Mesendoderm (in vitro differentiated cells): ENCODE data around the gene TAGLN2.

ENCODE experiments used
- DNase-seq: peaks from one replicate; pipeline ENCODE4 v3.0.0; 2013
- H2AK5ac ChIP-seq: 2 replicates; pipeline ENCODE4 v1.6.1; 2013; ENCODE audit warnings: low read length, inconsistent platforms
- H2BK120ac ChIP-seq: 2 replicates; pipeline ENCODE4 v1.6.1; 2013; ENCODE audit warnings: low read depth, mild to moderate bottlenecking, low read length, moderate library complexity, mixed read lengths
- H2BK15ac ChIP-seq: replicated peaks from 2 replicates; pipeline ENCODE4 v1.6.1; 2013; ENCODE audit warnings: low read depth, mild to moderate bottlenecking, moderate library complexity
- H2BK5ac ChIP-seq: 2 replicates; pipeline ENCODE4 v1.6.1; 2013; ENCODE audit warnings: low read length, inconsistent platforms
- H3K18ac ChIP-seq: 2 replicates; pipeline ENCODE4 v1.6.1; 2013; ENCODE audit warnings: mild to moderate bottlenecking, low read length, mixed read lengths
- H3K23ac ChIP-seq: one replicate; pipeline ENCODE4 v1.6.1; 2013; ENCODE audit warnings: low read length
- H3K27ac ChIP-seq: 2 replicates; pipeline ENCODE4 v1.5.1; 2013; ENCODE audit warnings: low read depth, mild to moderate bottlenecking, inconsistent platforms, low read length, moderate library complexity
- H3K27me3 ChIP-seq: 2 replicates; pipeline ENCODE4 v1.6.1; 2013; ENCODE audit warnings: low read length, control low read depth, mild to moderate bottlenecking, inconsistent platforms; ENCODE audit not compliant: insufficient read depth, poor library complexity
- H3K36me3 ChIP-seq: 2 replicates; pipeline ENCODE4 v1.6.1; 2013; ENCODE audit warnings: low read length, inconsistent platforms; ENCODE audit not compliant: control insufficient read depth, insufficient read depth
- H3K4ac ChIP-seq: one replicate; pipeline ENCODE4 v1.6.1; 2013; ENCODE audit warnings: low read depth, mild to moderate bottlenecking, low read length, moderate library complexity
- H3K4me1 ChIP-seq: 2 replicates; pipeline ENCODE4 v1.6.1; 2013; ENCODE audit warnings: low read depth, low read length, inconsistent platforms; ENCODE audit not compliant: control insufficient read depth
- H3K4me2 ChIP-seq: 2 replicates; pipeline ENCODE4 v1.6.1; 2013; ENCODE audit warnings: low read length
- H3K4me3 ChIP-seq: 2 replicates; pipeline ENCODE4 v1.5.1; 2013; ENCODE audit warnings: mild to moderate bottlenecking, low read length
- H3K56ac ChIP-seq: one replicate; pipeline ENCODE4 v1.6.1; 2013; ENCODE audit warnings: low read length
- H3K79me1 ChIP-seq: 2 replicates; pipeline ENCODE4 v1.6.1; 2013; ENCODE audit warnings: low read length, inconsistent platforms
- H3K79me2 ChIP-seq: 2 replicates; pipeline ENCODE4 v1.6.1; 2013; ENCODE audit warnings: mild to moderate bottlenecking, low read length; ENCODE audit not compliant: control insufficient read depth, insufficient read depth
- H3K9ac ChIP-seq: 2 replicates; pipeline ENCODE4 v1.6.1; 2013; ENCODE audit warnings: low read length, inconsistent platforms
- H4K5ac ChIP-seq: one replicate; pipeline ENCODE4 v1.6.1; 2013; ENCODE audit warnings: low read length
- H4K8ac ChIP-seq: one replicate; pipeline ENCODE4 v1.6.1; 2013; ENCODE audit warnings: low read depth, mild to moderate bottlenecking, control low read depth, low read length, moderate library complexity
- WGBS: extraction: QIAGEN DNeasy Blood & Tissue Kit; methylation state at CpG from one replicate; pipeline ENCODE4 v1.1.7; 2013; ENCODE audit warnings: low lambda C conversion rate, missing lambda C conversion rate; ENCODE audit not compliant: insufficient coverage; ENCODE audit errors: extremely low coverage; 5-methylcytosine and 5-hydroxymethylcytosine counted together

TAGLN2 gene

DNA sequence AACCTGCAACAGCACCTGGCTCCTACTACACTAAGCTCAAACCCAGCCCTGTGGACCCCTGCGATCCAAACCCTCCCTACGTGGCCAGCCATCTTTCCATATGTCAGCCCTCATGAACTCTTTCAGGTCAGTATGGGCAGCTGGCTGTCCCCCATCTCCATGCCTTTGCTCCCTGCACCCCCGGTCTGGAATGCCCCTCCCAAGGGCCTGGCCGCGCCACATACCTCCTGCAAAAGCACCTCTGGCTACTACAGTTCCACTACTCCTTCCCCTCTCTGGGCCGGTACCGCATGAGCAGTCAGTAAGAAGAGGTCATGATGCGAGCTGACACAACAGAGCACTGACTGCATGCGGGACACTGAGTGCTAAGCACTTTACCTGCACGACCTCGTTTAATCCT is 10.0 kb upstream of the TAGLN2 start:
- no peak overlapping the region for H3K9ac ChIP-seq
- no peak overlapping the region for H3K18ac ChIP-seq
- H3K36me3 ChIP-seq: no peaks in the 10 kb centered on the region
- peaks cover 7% of the 10 kb centered on the region for H3K4me1 ChIP-seq
- no peak for DNase-seq
- H3K27ac ChIP-seq: no peak overlapping the region
- H3K27me3 ChIP-seq: no peaks in the 10 kb centered on the region
- H2AK5ac ChIP-seq: no peak overlapping the region
- H2BK15ac ChIP-seq: no peak overlapping the region
- H3K56ac ChIP-seq: no peak overlapping the region
- H2BK5ac ChIP-seq: no peak overlapping the region
- H3K4me2 ChIP-seq: no peak overlapping the region
- H3K23ac ChIP-seq: no peak overlapping the region
- H4K8ac ChIP-seq: no peak overlapping the region
- no peak overlapping the region for H3K4ac ChIP-seq
- H3K79me2 ChIP-seq: no peaks in the 10 kb centered on the region
- no peak overlapping the region for H4K5ac ChIP-seq
- H2BK120ac ChIP-seq: no peak overlapping the region
- no peaks in the 10 kb centered on the region for H3K79me1 ChIP-seq
- no CpG with 5 or more reads among the region's 11 CpGs for WGBS
- H3K4me3 ChIP-seq: no peak overlapping the region

DNA sequence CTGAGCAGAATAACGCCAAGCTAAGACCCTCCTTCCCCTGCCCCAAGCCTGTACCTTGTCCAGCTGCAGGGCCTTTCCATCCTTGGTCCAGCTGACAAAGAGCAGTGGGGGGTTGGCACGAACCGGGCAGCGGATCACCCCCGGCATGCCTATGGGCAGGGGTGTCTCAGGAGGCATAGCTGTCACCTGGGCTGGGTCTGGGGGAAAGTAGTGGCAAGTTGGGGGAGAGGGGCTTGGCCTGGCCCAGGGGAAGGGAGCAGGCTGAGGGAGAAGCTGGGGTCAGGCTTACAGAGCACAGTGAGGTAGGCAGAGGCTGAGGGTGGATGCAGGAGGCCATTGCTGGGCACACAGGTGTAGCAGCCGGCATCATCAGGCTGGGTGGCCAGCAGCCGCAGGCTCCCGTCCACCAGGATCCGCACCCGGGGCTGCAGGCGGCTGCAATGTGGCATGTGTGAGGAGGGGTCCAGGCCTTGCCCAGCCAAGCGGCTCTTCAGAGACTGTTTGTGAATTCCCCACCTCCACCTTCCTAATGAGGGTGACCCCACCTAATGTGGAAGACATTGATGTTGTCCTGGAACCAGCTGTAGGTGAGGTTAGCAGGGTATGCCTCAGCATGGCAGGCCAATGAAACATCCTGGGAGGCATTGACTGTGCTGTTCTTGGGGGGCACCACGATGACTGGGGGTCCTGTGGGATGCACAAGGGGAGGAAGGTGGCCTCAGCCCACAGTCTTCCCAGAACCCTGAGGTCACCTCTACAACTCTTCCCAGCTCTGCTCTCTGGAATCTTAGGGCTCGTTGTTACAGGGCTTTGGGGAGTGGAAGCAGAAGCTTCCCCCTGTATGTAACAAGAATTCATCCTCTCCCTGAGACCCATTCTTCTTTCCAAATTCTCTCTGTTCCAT is 9.1 kb upstream of the TAGLN2 start:
- H3K56ac ChIP-seq: no peak overlapping the region
- no peak overlapping the region for H3K23ac ChIP-seq
- H3K4me2 ChIP-seq: no peak overlapping the region
- H2AK5ac ChIP-seq: no peak overlapping the region
- WGBS: no CpG with 5 or more reads among the region's 14 CpGs
- H3K27ac ChIP-seq: no peak overlapping the region
- H3K27me3 ChIP-seq: no peaks in the 10 kb centered on the region
- no peak overlapping the region for H2BK15ac ChIP-seq
- no peak overlapping the region for H3K18ac ChIP-seq
- no peaks in the 10 kb centered on the region for H3K36me3 ChIP-seq
- H3K4me1 ChIP-seq: peaks cover 7% of the 10 kb centered on the region
- no peak overlapping the region for H4K8ac ChIP-seq
- H3K9ac ChIP-seq: no peak overlapping the region
- no peaks in the 10 kb centered on the region for H3K79me1 ChIP-seq
- H2BK5ac ChIP-seq: no peak overlapping the region
- no peak for DNase-seq
- H3K4me3 ChIP-seq: no peak overlapping the region
- H2BK120ac ChIP-seq: no peak overlapping the region
- no peak overlapping the region for H4K5ac ChIP-seq
- no peak overlapping the region for H3K4ac ChIP-seq
- no peaks in the 10 kb centered on the region for H3K79me2 ChIP-seq

DNA sequence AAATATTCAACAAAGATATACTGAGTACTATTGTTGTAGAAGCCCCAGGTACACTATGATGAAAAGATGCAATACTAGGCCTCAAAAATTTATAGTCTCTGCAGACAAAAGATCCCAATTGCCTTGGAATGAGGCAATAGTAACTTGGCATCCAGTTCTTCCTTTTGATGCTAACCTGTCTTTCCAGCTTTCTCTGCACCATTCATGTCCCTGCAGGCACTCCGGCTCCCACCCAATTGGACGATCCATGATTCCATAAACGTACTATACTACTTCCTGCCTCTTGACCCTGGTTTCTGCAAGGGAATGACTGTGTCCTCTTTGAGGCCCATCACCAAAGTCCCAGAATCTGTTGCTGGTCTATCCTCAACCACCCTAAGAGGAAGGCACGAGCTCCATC is 8.0 kb upstream of the TAGLN2 start:
- no peak overlapping the region for H3K18ac ChIP-seq

DNA sequence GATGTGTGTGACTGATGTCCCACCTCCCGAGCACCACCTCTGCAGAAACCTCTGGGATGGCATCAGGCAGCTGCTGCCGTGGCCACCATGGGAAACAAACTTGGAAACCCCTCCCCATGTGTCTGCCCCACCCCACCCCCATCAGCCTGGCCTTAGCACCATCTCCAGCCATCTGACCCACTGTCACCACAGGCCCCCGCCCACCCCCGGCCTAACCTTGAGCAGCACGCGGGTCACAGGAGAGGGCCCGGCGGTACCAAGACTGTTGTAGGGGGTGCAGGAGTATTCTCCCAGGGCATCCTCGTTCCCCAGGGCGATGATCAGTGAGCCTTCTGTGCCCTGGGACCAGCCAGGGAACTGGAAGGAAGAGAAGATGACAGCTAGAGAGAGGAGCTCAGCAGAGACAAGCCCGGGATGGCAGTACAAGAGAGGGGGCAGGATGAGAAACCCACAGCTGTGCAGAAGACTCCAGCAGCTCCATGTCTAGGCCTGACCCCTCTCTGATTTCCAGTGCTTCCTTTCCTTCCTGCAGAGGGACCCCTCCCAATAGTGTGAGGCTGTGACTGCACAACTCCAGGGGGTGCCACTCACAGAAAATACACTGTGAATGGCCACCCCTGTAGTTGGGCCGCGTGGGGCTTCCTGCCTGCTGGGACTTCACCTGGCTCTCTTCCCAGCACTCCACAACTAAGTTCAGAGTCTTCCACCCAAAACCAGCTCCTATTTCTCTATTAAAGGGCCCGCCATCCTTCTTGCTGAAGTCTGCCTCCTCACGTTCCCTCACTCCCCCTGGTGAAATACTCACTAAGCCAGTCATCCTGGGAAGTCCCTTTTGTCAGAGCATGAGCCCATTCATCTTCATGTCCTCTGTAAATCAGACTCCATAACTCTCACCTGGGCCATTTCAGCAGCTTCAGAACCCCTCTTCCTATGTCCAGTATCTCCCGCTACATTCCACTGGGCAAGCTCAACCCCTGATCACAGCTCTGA is 7.3 kb upstream of the TAGLN2 start:
- Histone ChIP-seq H4K8ac (no peak overlapping the region), H2BK5ac (no peak overlapping the region), H3K79me1 (no peaks in the 10 kb centered on the region), H3K56ac (no peak overlapping the region), H2AK5ac (no peak overlapping the region), H3K4me1 (peaks cover 7% of the 10 kb centered on the region), H4K5ac (no peak overlapping the region), H3K36me3 (no peaks in the 10 kb centered on the region), H3K23ac (no peak overlapping the region), H3K27me3 (no peaks in the 10 kb centered on the region), H2BK15ac (no peak overlapping the region), H3K9ac (no peak overlapping the region), H3K18ac (no peak overlapping the region), H3K4me3 (no peak overlapping the region), H2BK120ac (no peak overlapping the region), H3K4me2 (no peak overlapping the region), H3K79me2 (no peaks in the 10 kb centered on the region), H3K27ac (no peak overlapping the region), H3K4ac (no peak overlapping the region)
- WGBS: no CpG with 5 or more reads among the region's 16 CpGs
- DNase-seq: no peak

More for the DNA sequence above, 8.0 kb upstream of the TAGLN2 start:
- Histone ChIP-seq H3K79me2 (no peaks in the 10 kb centered on the region), H4K8ac (no peak overlapping the region), H3K27ac (no peak overlapping the region), H2BK120ac (no peak overlapping the region), H3K23ac (no peak overlapping the region), H3K4ac (no peak overlapping the region), H2BK15ac (no peak overlapping the region), H3K4me1 (peaks cover 7% of the 10 kb centered on the region), H3K4me2 (no peak overlapping the region), H3K27me3 (no peaks in the 10 kb centered on the region), H3K56ac (no peak overlapping the region), H2AK5ac (no peak overlapping the region), H2BK5ac (no peak overlapping the region), H3K4me3 (no peak overlapping the region), H3K79me1 (no peaks in the 10 kb centered on the region), H3K9ac (no peak overlapping the region), H3K36me3 (no peaks in the 10 kb centered on the region), H4K5ac (no peak overlapping the region)
- WGBS: no CpG with 5 or more reads among the region's 4 CpGs
- no peak for DNase-seq

DNA sequence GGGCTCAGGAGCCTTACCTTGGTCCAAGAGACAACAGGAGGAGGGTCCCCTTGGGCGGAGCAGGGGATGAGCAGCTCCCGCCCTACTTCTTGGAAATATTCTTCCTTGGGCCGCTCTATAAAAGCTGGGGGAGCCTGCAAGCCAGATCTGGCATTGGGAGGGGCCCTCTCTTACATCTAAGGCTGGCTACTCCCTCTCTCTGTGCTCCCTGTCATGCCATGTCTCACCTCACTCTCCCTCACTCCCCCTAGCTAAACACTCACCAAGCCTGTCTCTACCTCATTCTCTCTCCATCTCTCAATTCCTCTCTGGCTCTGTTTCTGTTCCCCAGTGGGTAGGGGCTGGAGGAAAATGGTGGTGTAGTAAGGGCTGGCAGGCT is 6.5 kb upstream of the TAGLN2 start:
- no peak overlapping the region for H3K18ac ChIP-seq
- H3K4me1 ChIP-seq: peaks cover 3% of the 10 kb centered on the region
- no peak overlapping the region for H3K4ac ChIP-seq
- no peak overlapping the region for H2AK5ac ChIP-seq
- no peak overlapping the region for H2BK5ac ChIP-seq
- no peak overlapping the region for H3K4me2 ChIP-seq
- no peaks in the 10 kb centered on the region for H3K27me3 ChIP-seq
- no peak for DNase-seq
- no peaks in the 10 kb centered on the region for H3K36me3 ChIP-seq
- H4K5ac ChIP-seq: no peak overlapping the region
- no peak overlapping the region for H2BK15ac ChIP-seq
- H3K9ac ChIP-seq: no peak overlapping the region
- no peaks in the 10 kb centered on the region for H3K79me2 ChIP-seq
- no peak overlapping the region for H4K8ac ChIP-seq
- no peak overlapping the region for H3K4me3 ChIP-seq
- H3K27ac ChIP-seq: no peak overlapping the region
- no peak overlapping the region for H2BK120ac ChIP-seq
- no peaks in the 10 kb centered on the region for H3K79me1 ChIP-seq
- no CpG with 5 or more reads among the region's 3 CpGs for WGBS
- H3K23ac ChIP-seq: no peak overlapping the region
- no peak overlapping the region for H3K56ac ChIP-seq
